ENCODE results near the gene WNK4. TPM values are rescaled to one million over a fixed set of nuclear protein-coding genes. Genes with fewer than 3 reads are reported as not detected.

Gene WNK4
- total RNA-seq, 1 donor from 2014 or later, result 11.3 TPM

DNA sequence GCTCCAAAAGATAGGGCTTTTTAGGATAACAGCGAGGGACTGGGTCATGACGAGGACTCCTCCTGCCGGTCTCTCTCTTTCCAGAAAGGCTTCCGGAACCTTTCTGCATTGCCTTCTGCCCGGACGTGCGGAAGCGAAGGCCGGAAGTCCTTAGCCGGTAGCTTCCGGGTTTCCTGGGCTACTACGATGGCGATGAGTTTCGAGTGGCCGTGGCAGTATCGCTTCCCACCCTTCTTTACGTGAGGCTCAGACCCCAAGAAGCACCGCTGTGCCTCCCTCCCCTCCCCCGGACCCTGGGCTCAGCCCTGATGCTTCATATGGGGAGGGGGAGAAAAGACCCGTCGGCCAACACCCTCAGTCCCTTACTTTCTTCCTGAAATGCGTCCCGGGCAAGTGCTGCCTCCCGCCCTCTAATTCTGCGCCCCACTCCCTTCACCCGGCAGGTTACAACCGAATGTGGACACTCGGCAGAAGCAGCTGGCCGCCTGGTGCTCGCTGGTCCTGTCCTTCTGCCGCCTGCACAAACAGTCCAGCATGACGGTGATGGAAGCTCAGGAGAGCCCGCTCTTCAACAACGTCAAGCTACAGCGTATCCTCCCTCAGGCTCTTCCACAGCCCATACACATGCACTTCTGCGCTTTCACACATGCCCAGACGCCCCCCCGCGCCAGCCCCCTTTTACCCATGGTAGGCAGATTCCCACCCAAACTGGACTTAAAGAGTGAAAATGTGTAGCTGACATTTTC, 6.9 kb upstream of the WNK4 start, which contains the start of gene VPS25:
TSS of gene VPS25 (plus strand) at position 160 of the 746 bp plus-strand sequence. CDS start at position 187, 27 bp downstream.
- H3K4me3 ChIP-seq (ENCODE audit: low read depth, low read length), result peak within 1 kb of the TSS; percentile 79
- DNase-seq (ENCODE audit: low read depth), result no peak
- TF ChIP-seq, protein P1, sequence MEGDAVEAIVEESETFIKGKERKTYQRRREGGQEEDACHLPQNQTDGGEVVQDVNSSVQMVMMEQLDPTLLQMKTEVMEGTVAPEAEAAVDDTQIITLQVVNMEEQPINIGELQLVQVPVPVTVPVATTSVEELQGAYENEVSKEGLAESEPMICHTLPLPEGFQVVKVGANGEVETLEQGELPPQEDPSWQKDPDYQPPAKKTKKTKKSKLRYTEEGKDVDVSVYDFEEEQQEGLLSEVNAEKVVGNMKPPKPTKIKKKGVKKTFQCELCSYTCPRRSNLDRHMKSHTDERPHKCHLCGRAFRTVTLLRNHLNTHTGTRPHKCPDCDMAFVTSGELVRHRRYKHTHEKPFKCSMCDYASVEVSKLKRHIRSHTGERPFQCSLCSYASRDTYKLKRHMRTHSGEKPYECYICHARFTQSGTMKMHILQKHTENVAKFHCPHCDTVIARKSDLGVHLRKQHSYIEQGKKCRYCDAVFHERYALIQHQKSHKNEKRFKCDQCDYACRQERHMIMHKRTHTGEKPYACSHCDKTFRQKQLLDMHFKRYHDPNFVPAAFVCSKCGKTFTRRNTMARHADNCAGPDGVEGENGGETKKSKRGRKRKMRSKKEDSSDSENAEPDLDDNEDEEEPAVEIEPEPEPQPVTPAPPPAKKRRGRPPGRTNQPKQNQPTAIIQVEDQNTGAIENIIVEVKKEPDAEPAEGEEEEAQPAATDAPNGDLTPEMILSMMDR (conservative IDR thresholded peaks at IDR 0.05; ENCODE audit: low read depth, low read length), result peak; percentile 24

DNA sequence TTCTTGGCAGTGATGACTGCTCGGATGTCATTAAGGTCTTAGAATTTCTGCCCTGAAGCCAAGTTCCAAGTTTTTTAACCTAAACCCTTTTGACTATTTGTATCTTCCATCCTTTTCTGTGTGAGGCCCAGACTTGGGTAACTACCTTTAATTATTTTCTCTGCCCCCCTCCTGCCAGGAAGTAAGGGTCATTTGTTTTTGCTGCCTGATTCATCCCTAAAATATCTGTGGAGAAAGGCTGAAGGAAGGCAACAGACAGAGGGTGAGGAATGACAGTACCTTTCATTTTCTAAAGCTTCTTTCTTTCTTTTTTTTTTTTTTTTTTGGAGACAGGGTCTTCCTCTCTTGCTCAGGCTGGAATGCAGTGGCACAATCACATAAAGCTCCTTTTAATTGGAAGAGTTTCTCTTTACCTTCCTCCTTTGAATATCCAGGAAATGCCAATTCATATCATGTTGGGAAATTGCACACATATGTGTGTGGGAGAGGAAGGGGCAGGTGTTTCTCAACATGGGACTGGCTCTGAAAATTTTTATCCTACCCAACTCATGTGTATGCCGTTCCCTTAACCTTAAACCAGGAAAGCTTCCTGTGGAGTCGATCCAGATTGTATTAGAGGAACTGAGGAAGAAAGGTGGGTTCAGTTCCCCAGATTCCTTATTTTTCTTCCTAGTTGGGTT, 6.2 kb upstream of the WNK4 start:
- TF ChIP-seq, protein P1 (conservative IDR thresholded peaks at IDR 0.05; ENCODE audit: low read depth, low read length), result no peak
- DNase-seq (ENCODE audit: low read depth), result no peak
- H3K4me3 ChIP-seq (ENCODE audit: low read depth, low read length), result peak overlapping the region; percentile 79

DNA sequence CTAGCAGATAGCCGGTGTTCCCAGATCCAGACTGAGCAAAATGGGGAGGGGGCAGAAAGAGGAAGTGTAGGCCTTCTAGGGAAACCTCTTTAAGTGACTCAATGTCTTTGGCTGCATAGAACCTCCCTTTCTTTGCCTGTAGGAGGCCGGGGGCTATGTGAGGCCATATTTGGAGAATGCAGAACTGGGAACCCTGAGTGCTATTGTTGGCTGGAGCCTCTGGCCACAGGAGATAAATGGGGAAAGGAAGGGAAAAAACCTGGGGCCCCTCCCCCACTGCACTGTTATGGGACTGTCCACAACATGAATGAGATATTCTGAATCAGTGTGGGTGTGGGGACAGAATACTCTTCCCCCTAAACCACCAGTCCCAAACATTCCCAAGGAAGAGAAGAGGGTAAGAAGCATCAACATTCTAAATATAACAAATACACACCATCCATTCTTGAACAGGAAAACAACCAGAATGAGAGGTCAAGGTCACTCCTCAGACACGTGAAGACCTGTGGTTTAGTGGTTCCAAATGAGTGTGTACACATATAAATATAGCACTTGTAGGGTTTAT, 4.8 kb upstream of the WNK4 start:
- no peak overlapping the region for H3K4me3 ChIP-seq (ENCODE audit: low read depth, low read length)
- DNase-seq (ENCODE audit: low read depth), result no peak
- TF ChIP-seq, protein P1 (conservative IDR thresholded peaks at IDR 0.05; ENCODE audit: low read depth, low read length), result peak; percentile 15

DNA sequence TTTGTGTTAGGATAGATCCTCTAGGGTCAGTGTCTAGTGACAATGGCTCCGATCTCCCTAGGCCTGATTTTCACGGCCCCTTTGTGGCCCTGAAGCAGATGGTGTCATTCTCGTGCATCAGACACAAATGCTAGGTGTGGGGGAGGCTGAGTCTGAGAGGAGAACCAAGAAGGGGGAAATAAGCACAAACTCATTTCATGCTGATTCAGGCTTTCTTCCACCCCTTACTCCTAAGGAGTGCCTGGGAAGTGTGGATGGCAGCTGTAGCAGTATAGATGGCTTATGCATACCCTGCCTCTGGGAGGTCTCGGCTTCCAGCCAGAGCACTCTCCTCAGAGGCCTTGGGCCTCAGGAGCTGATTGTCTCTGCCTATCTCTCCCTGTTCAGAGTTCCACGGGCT, 1.8 kb upstream of the WNK4 start:
- DNase-seq (ENCODE audit: low read depth), result no peak
- TF ChIP-seq, protein P1 (conservative IDR thresholded peaks at IDR 0.05; ENCODE audit: low read depth, low read length), result no peak
- H3K4me3 ChIP-seq (ENCODE audit: low read depth, low read length), result no peak overlapping the region

DNA sequence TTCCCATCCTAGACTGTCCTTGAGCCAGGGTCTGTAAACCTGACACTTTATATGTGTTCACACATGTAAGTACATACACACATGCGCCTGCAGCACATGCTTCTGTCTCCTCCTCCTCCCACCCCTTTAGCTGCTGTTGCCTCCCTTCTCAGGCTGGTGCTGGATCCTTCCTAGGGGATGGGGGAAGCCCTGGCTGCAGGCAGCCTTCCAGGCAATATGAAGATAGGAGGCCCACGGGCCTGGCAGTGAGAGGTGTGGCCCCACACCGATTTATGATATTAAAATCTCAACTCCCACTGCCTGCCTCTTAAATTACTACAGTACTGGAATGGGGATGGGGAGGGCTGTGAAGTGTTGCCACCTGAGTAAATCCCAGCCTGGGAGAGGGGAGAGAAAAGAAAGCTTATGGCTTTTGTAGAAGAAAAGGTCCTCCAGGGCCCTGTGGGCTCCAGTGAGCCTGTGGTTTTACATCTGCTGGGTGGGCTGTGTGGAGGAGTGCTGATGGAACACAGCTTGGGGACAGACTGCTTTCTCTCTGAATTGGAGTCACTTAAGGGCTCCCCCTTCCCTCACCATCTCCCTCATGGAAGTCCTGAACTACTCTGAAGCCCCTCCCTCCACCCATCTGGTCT, 990 bp upstream of the WNK4 start:
- H3K4me3 ChIP-seq (ENCODE audit: low read depth, low read length), result no peak overlapping the region
- no peak for DNase-seq (ENCODE audit: low read depth)
- TF ChIP-seq, protein P1 (conservative IDR thresholded peaks at IDR 0.05; ENCODE audit: low read depth, low read length), result no peak

DNA sequence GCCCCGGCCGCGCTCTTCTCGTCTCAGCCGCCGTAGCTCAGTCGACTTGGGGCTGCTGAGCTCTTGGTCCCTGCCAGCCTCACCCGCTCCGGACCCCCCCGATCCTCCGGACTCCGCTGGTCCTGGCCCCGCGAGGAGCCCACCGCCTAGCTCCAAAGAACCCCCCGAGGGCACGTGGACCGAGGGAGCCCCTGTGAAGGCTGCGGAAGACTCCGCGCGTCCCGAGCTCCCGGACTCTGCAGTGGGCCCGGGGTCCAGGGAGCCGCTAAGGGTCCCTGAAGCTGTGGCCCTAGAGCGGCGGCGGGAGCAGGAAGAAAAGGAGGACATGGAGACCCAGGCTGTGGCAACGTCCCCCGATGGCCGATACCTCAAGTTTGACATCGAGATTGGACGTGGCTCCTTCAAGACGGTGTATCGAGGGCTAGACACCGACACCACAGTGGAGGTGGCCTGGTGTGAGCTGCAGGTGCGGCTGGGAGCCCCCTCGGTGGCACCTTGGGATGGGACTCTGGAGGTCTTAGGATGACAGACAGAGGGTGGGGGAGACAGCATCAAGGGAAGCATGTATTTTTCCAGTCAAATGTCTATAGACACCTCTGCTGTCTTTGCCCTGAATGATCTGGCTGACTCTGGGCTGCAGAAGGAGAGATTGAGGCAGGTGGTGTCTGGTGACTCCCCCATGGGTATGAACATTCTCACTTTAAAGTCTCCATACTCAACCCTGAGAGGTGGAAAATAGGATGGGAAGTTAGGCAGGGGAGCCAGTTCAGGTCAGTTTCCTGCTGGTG, 635 bp downstream of the WNK4 start:
- no peak for DNase-seq (ENCODE audit: low read depth)
- peak overlapping the region; percentile 81 for H3K4me3 ChIP-seq (ENCODE audit: low read depth, low read length)
- TF ChIP-seq, protein P1 (conservative IDR thresholded peaks at IDR 0.05; ENCODE audit: low read depth, low read length), result no peak

Measured in epithelial cell of proximal tubule (primary cell).